ENCODE results near the gene ACVR1B. TPM values are rescaled to one million over a fixed set of nuclear protein-coding genes. Genes with fewer than 3 reads are reported as not detected.
A peak's percentile ranks its signal among the peaks of the same experiment; 100 is the strongest.

Gene ACVR1B
- total RNA-seq, 1 donor from 2014 or later = 23.6 TPM

DNA sequence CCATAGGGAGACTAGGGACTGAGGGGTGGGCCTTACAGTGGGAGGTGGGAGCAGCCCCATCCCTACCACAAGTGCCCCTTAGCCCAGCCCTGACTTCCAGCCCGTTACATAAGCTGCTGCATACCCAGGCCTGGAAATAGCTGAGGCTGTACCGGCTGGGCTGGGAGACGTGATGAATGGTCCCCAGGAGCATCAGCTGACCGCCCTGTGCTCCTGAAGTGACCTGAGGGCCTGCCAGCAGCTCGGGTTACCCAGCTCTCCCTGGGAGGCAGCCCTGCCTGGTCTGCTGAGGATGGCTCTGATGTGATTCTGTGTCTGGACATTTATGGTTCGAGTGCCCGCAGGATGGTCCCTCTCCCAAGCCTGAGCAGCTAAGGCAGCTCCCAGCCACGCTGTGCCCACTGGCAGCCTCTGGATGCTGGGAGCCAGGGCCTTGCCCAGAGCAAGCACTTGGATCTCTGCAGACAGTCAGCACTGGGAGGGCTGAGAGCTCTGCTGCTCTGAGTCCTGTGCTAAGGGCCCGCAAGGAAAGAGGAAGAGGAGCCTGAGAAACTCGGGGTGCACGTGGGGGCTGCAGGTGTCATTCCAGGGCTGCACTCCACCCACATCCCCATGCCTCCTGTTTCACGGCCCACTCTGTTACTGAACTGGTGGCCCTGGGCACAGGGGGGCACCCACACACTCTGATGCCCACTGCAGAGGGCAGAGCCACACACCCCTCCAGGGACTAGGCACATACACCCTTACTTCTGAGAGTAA lies 75.8 kb downstream of the ACVR1B start:
- no peaks in the 10 kb centered on the region for H3K9me3 ChIP-seq
- intact Hi-C loops (cut with DNase I) = loop anchor here (5.0 kb wide), 1 partner anchor 55 kb away; no protein-coding TSS in a partner anchor
- no peaks in the 10 kb centered on the region for H3K36me3 ChIP-seq
- no peak for TF ChIP-seq POLR2AphosphoS5 (IDR thresholded peaks at IDR 0.05; ENCODE audit: insufficient read depth in 1 of 2, low read depth in 1 of 2)
- TF ChIP-seq, protein P1, sequence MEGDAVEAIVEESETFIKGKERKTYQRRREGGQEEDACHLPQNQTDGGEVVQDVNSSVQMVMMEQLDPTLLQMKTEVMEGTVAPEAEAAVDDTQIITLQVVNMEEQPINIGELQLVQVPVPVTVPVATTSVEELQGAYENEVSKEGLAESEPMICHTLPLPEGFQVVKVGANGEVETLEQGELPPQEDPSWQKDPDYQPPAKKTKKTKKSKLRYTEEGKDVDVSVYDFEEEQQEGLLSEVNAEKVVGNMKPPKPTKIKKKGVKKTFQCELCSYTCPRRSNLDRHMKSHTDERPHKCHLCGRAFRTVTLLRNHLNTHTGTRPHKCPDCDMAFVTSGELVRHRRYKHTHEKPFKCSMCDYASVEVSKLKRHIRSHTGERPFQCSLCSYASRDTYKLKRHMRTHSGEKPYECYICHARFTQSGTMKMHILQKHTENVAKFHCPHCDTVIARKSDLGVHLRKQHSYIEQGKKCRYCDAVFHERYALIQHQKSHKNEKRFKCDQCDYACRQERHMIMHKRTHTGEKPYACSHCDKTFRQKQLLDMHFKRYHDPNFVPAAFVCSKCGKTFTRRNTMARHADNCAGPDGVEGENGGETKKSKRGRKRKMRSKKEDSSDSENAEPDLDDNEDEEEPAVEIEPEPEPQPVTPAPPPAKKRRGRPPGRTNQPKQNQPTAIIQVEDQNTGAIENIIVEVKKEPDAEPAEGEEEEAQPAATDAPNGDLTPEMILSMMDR (IDR thresholded peaks at IDR 0.05) = no peak
- TF ChIP-seq POLR2A (IDR thresholded peaks at IDR 0.05) = no peak
- peak overlapping the region; percentile 84 for H3K27ac ChIP-seq
- DNase-seq (ENCODE audit: extremely low spot score in 2 of 2) = no peak
- H3K4me1 ChIP-seq = peaks cover 30% of the 10 kb centered on the region
- no peak overlapping the region for H3K4me3 ChIP-seq
- H3K27me3 ChIP-seq = no peaks in the 10 kb centered on the region

DNA sequence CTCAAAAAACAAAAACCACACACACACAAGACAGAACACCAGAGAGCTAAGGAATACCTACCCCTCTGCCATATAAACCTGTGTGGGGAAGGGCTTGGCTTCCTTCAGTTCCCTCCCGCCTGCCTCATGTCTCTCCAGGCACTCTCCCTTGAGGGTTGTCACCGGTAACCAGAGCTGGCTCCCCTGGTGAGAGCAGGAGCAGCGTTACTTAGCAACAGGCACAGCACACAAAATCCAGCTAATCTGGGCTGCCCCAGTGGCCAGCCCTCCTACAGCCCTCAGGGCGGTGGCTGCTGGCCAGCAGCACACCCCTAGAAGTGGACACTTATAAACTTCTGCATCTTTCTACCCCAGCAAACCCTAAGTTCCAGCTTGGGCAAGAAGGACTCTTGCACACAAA lies 78.2 kb downstream of the ACVR1B start:
- TF ChIP-seq POLR2AphosphoS5 (IDR thresholded peaks at IDR 0.05; ENCODE audit: insufficient read depth in 1 of 2, low read depth in 1 of 2) (no peak), POLR2A (IDR thresholded peaks at IDR 0.05) (no peak)
- TF ChIP-seq, protein P1 (IDR thresholded peaks at IDR 0.05) = no peak
- DNase-seq (ENCODE audit: extremely low spot score in 2 of 2) = no peak
- H3K4me3 ChIP-seq = no peak overlapping the region
- no peaks in the 10 kb centered on the region for H3K27me3 ChIP-seq
- H3K27ac ChIP-seq = no peak overlapping the region
- H3K36me3 ChIP-seq = no peaks in the 10 kb centered on the region
- intact Hi-C loops (cut with DNase I) = loop anchor here (5.0 kb wide), 1 partner anchor 53 kb away; no protein-coding TSS in a partner anchor
- H3K4me1 ChIP-seq = peaks cover 29% of the 10 kb centered on the region
- H3K9me3 ChIP-seq = no peaks in the 10 kb centered on the region

DNA sequence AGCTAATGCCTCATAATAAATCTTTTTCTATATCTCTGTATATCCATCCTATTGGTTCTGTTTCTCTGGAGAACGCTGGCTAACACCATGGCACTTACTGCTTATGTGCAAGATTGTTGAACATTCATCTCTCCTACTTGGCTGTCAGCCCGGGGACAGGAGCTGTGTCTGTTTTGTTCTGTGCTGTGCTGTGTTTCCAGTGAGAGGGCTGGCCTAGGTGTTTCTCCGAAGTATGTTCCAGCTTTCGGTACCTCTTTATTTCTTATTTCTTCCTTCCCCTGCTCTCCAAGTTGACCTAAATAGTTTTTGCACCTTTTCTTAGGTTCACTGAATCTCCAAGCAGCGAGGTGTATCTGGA lies 80.9 kb downstream of the ACVR1B start:
- H3K27me3 ChIP-seq = no peaks in the 10 kb centered on the region
- H3K36me3 ChIP-seq = no peaks in the 10 kb centered on the region
- TF ChIP-seq, protein P1 (IDR thresholded peaks at IDR 0.05) = no peak
- H3K27ac ChIP-seq = peak overlapping the region; percentile 98
- peak overlapping the region; percentile 36 to 39 for H3K4me3 ChIP-seq
- peaks cover 34% of the 10 kb centered on the region for H3K4me1 ChIP-seq
- peak in 1 of 2 donors; percentile 95 for DNase-seq (ENCODE audit: extremely low spot score in 2 of 2)
- H3K9me3 ChIP-seq = no peaks in the 10 kb centered on the region
- intact Hi-C loops (cut with DNase I) = no loop called here

DNA sequence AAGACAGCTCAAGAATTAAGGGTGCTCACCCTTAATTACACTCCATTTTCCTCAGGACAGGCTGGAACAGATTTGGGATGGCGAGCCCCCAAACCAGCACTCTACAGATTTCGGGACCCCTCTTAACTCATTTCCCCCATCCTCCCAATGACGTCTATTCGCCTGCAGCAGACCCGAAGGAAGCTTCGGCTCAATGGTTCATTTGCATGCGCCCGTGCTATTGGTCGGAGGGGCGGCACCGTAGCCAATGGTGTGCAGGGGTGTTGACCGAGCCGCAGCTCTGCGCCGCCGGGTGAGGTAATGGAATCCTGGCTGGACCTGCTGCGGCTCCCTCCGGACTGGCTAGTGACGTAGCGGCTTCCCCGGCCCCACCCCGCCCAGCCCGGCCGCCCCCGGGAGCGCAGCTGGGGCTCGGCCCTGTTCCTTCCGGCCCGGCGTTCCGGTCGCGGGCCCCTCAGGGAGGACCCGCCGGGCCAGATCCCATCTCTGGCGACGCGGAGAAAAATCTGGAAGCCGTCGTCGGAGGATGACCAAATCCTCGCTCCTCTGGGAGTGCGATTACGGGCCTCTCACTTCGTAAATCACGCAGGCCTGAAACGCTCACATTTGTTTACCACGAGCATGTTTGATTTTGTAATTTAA lies 81.4 kb downstream of the ACVR1B start:
- TF ChIP-seq, protein P1 (IDR thresholded peaks at IDR 0.05) = no peak
- TF ChIP-seq POLR2A (IDR thresholded peaks at IDR 0.05) (peak; percentile 48 to 93), POLR2AphosphoS5 (IDR thresholded peaks at IDR 0.05; ENCODE audit: insufficient read depth in 1 of 2, low read depth in 1 of 2) (peak; percentile 90 to 93)
- Histone ChIP-seq H3K36me3 (no peaks in the 10 kb centered on the region), H3K27me3 (no peaks in the 10 kb centered on the region), H3K4me3 (peak overlapping the region; percentile 36 to 39), H3K4me1 (peaks cover 39% of the 10 kb centered on the region), H3K9me3 (no peaks in the 10 kb centered on the region), H3K27ac (peak overlapping the region; percentile 98)
- peak in 1 of 2 donors; percentile 99 for DNase-seq (ENCODE audit: extremely low spot score in 2 of 2)
- intact Hi-C loops (cut with DNase I) = no loop called here

Measured in vagina (tissue), 2 donors.